Measurements from ENCODE around the gene RAD51B.
"Not testable (repeated sequence)": the region's sequence is repeated elsewhere in the genome, so short reads cannot be mapped to it uniquely, and the experiment has no call there.

Gene RAD51B

GRCh38 chr14:67982711-67983608, 163.4 kb downstream of the RAD51B start:
- DNase-seq (ENCODE audit: low read depth in 2 of 2) = no peak

- no peak for DNase-seq (ENCODE audit: low read depth in 2 of 2)
Observed at GRCh38 chr14:67984274-67984673, 164.7 kb downstream of the RAD51B start.

- DNase-seq (ENCODE audit: low read depth in 2 of 2) = no peak
Observed at GRCh38 chr14:67986131-67986841, 166.7 kb downstream of the RAD51B start.

GRCh38 chr14:67987606-67988005, 168.0 kb downstream of the RAD51B start:
- no peak for DNase-seq (ENCODE audit: low read depth in 2 of 2)

- not testable (repeated sequence) for DNase-seq (ENCODE audit: low read depth in 2 of 2)
Observed at GRCh38 chr14:67988210-67988609, 168.6 kb downstream of the RAD51B start.

GRCh38 chr14:67990576-67990975, 171.0 kb downstream of the RAD51B start:
- no peak for DNase-seq (ENCODE audit: low read depth in 2 of 2)

GRCh38 chr14:67994531-67994930, 175.0 kb downstream of the RAD51B start:
- no peak for DNase-seq (ENCODE audit: low read depth in 2 of 2)

- no peak for DNase-seq (ENCODE audit: low read depth in 2 of 2)
Observed at GRCh38 chr14:67996235-67996634, 176.7 kb downstream of the RAD51B start.

- no peak for DNase-seq (ENCODE audit: low read depth in 2 of 2)
Observed at GRCh38 chr14:67998834-67999233, 179.3 kb downstream of the RAD51B start.

- DNase-seq (ENCODE audit: low read depth in 2 of 2) = no peak
Observed at GRCh38 chr14:67999290-67999689, 179.7 kb downstream of the RAD51B start.

GRCh38 chr14:67999705-68000384, 180.3 kb downstream of the RAD51B start:
- no peak for DNase-seq (ENCODE audit: low read depth in 2 of 2)

- DNase-seq (ENCODE audit: low read depth in 2 of 2) = no peak
Observed at GRCh38 chr14:68000511-68000910, 180.9 kb downstream of the RAD51B start.

- DNase-seq (ENCODE audit: low read depth in 2 of 2) = no peak
Observed at GRCh38 chr14:68008491-68008890, 188.9 kb downstream of the RAD51B start.

- DNase-seq (ENCODE audit: low read depth in 2 of 2) = no peak
Observed at GRCh38 chr14:68011406-68012028, 191.9 kb downstream of the RAD51B start.

GRCh38 chr14:68012871-68013270, 193.3 kb downstream of the RAD51B start:
- no peak for DNase-seq (ENCODE audit: low read depth in 2 of 2)

GRCh38 chr14:68013326-68013725, 193.7 kb downstream of the RAD51B start:
- no peak for DNase-seq (ENCODE audit: low read depth in 2 of 2)

- DNase-seq (ENCODE audit: low read depth in 2 of 2) = no peak
Observed at GRCh38 chr14:68014771-68015170, 195.2 kb downstream of the RAD51B start.

- no peak for DNase-seq (ENCODE audit: low read depth in 2 of 2)
Observed at GRCh38 chr14:68015356-68016254, 196.0 kb downstream of the RAD51B start.

- no peak for DNase-seq (ENCODE audit: low read depth in 2 of 2)
Observed at GRCh38 chr14:68016255-68016914, 196.8 kb downstream of the RAD51B start.

- no peak for DNase-seq (ENCODE audit: low read depth in 2 of 2)
Observed at GRCh38 chr14:68018598-68018997, 199.0 kb downstream of the RAD51B start.
